HEK293 (cell line): Measurements from ENCODE around the gene HOXB8.
A peak's percentile ranks its signal among the peaks of the same experiment; 100 is the strongest.

Experiments
- GLIS1 ChIP-seq: fragments of 450-650 bp; formaldehyde crosslinking; IDR thresholded peaks from 2 replicates; pipeline ENCODE4 v1.5.1; 2016; ENCODE audit warnings: missing biosample characterization, missing genetic modification characterization
- PRDM4 ChIP-seq: fragments of 450-650 bp; formaldehyde crosslinking; IDR thresholded peaks from 2 replicates; pipeline ENCODE4 v1.5.1; 2017; ENCODE audit warnings: missing biosample characterization, missing genetic modification characterization
- REST ChIP-seq: fragments of 450-650 bp; formaldehyde crosslinking; IDR thresholded peaks from 2 replicates; pipeline ENCODE4 v1.5.1; 2016; ENCODE audit warnings: missing biosample characterization, missing genetic modification characterization
- TRIM28 ChIP-seq: IDR thresholded peaks from 2 replicates; pipeline ENCODE4 v1.6.1; 2011; ENCODE audit warnings: low read length, control low read depth, borderline replicate concordance
- ZBTB17 ChIP-seq: fragments of 450-650 bp; formaldehyde crosslinking; IDR thresholded peaks from 2 replicates; pipeline ENCODE4 v1.5.1; 2016; ENCODE audit warnings: missing biosample characterization, missing genetic modification characterization
- ZBTB26 ChIP-seq: fragments of 450-650 bp; formaldehyde crosslinking; optimal IDR thresholded peaks from 2 replicates; pipeline ENCODE3; 2016; ENCODE audit warnings: missing biosample characterization, mild to moderate bottlenecking, missing genetic modification characterization
- ZBTB48 ChIP-seq: fragments of 450-650 bp; formaldehyde crosslinking; IDR thresholded peaks from 2 replicates; pipeline ENCODE4 v1.5.1; 2016; ENCODE audit warnings: missing biosample characterization, missing genetic modification characterization
- ZBTB49 ChIP-seq: fragments of 450-650 bp; formaldehyde crosslinking; IDR thresholded peaks from 2 replicates; pipeline ENCODE4 v1.5.1; 2016; ENCODE audit warnings: missing biosample characterization, missing genetic modification characterization, low read depth
- ZNF146 ChIP-seq: fragments of 450-650 bp; formaldehyde crosslinking; IDR thresholded peaks from 2 replicates; pipeline ENCODE4 v1.5.1; 2016; ENCODE audit warnings: missing biosample characterization, missing genetic modification characterization
- ZNF148 ChIP-seq: fragments of 450-650 bp; formaldehyde crosslinking; IDR thresholded peaks from 2 replicates; pipeline ENCODE4 v1.5.0; 2017; ENCODE audit warnings: missing biosample characterization, missing genetic modification characterization, borderline replicate concordance
- ZNF175 ChIP-seq: fragments of 450-650 bp; formaldehyde crosslinking; IDR thresholded peaks from 2 replicates; pipeline ENCODE4 v1.5.1; 2016; ENCODE audit warnings: missing biosample characterization, missing genetic modification characterization
- ZNF26 ChIP-seq: fragments of 450-650 bp; formaldehyde crosslinking; IDR thresholded peaks from 2 replicates; pipeline ENCODE4 v1.5.1; 2016; ENCODE audit warnings: missing biosample characterization, missing genetic modification characterization
- ZNF280D ChIP-seq: fragments of 450-650 bp; formaldehyde crosslinking; IDR thresholded peaks from 2 replicates; pipeline ENCODE4 v1.5.1; 2016; ENCODE audit warnings: missing biosample characterization, missing genetic modification characterization
- ZNF398 ChIP-seq: fragments of 450-650 bp; formaldehyde crosslinking; IDR thresholded peaks from 2 replicates; pipeline ENCODE4 v1.5.1; 2017; ENCODE audit warnings: missing biosample characterization, missing genetic modification characterization
- ZNF654 ChIP-seq: fragments of 450-650 bp; formaldehyde crosslinking; IDR thresholded peaks from 2 replicates; pipeline ENCODE4 v1.5.1; 2016; ENCODE audit warnings: low read depth, missing biosample characterization, missing genetic modification characterization
- ZNF791 ChIP-seq: fragments of 450-650 bp; formaldehyde crosslinking; IDR thresholded peaks from 2 replicates; pipeline ENCODE4 v1.5.1; 2016; ENCODE audit warnings: missing biosample characterization, missing genetic modification characterization
- ZSCAN5A ChIP-seq: fragments of 450-650 bp; formaldehyde crosslinking; IDR thresholded peaks from 2 replicates; pipeline ENCODE4 v1.5.1; 2016; ENCODE audit warnings: missing biosample characterization, missing genetic modification characterization

HOXB8 gene

GRCh38 chr17:48612456-48612853 lies 2.6 kb downstream of the HOXB8 start (continued):
- TF ChIP-seq ZBTB49 (no peak), ZNF654 (tag by site-specific recombination) (0 out of 2 replicates have a peak, but pooled peaks have one; percentile 4), GLIS1 (tag by site-specific recombination) (peak; percentile 81), ZNF791 (tag by site-specific recombination) (no peak), ZBTB17 (tag by site-specific recombination) (no peak), ZNF280D (tag by site-specific recombination) (no peak), ZBTB48 (tag by site-specific recombination) (peak; percentile 65; the same call in 1 of the 2 replicates), ZNF146 (tag by site-specific recombination) (no peak; the same call in 1 of the 2 replicates), ZSCAN5A (tag by site-specific recombination) (no peak), ZNF148 (tag by site-specific recombination) (no peak), TRIM28 (no peak), ZNF175 (tag by site-specific recombination) (no peak), REST (no peak; the same call in 1 of the 2 replicates), ZNF26 (tag by site-specific recombination) (no peak), PRDM4 (tag by site-specific recombination) (peak; percentile 97), ZBTB26 (tag by site-specific recombination) (peak; percentile 41), ZNF398 (tag by site-specific recombination) (peak; percentile 93)
- TF ChIP-seq, all 188 proteins: peak for 21
